NCI-H1092 treated with DMSO at 0.1 percent for 48 hours (cell line): Measurements from ENCODE around the gene PAX8.

Source experiments
- DNase-seq: peaks from one replicate; lab custom pipeline; 2025; lab: John Stamatoyannopoulos, UW

PAX8 gene

DNA sequence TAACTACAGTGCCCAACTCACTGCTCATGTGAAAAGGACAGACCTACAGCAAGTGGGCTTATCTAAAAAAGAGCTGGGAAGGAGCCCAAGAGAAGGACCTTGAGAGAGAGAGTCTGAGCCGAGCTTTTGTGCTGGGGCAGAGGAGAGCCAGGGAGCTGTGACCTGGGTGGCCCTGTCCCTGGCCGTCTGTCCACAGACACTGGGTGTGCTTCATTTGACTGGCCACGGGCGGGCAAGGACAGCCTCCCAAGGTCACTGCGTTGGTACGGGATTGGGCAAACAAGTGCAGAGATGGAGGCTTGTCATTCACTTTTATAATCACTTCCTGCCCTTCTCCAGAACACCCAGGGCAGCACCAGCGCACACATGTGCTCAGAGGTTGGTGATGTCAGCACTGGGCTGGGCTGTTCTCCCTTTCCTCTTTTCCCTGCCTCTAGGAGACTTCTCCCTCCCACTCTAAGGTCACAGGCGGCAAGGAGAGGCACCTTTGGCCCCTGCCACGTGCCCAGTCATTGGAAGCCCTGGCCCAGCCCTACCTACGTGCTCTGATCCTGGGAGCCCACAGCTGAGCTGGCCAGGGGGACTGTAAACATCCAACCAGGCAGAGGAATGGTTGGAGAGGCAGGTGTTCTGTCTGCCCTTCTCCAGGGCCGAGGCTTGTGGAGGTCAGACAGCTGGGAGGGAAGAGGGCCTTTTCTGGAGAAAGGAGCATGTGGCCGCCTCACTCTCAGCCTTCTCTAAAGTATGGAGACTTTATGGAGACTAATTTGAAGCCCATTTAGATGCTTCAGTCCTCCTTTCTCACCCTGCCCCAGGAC, 111.4 kb downstream of the PAX8 start:
- DNase-seq, result no peak

GRCh38 chr2:113166187-113166645, 112.5 kb downstream of the PAX8 start:
- no peak for DNase-seq
